Epithelial cell of prostate (primary cell): ENCODE data around the gene ACVR1B.
A peak's percentile ranks its signal among the peaks of the same experiment; 100 is the strongest.

Experiments used
- DNase-seq: peaks from one replicate; pipeline ENCODE4 v3.0.0-alpha.2; 2011; ENCODE audit warnings: low read depth, low spot score
- H3K27ac ChIP-seq: fragments of 450-650 bp; 2 replicates; pipeline ENCODE4 v1.5.1; 2017; ENCODE audit warnings: mild to moderate bottlenecking

ACVR1B gene

DNA sequence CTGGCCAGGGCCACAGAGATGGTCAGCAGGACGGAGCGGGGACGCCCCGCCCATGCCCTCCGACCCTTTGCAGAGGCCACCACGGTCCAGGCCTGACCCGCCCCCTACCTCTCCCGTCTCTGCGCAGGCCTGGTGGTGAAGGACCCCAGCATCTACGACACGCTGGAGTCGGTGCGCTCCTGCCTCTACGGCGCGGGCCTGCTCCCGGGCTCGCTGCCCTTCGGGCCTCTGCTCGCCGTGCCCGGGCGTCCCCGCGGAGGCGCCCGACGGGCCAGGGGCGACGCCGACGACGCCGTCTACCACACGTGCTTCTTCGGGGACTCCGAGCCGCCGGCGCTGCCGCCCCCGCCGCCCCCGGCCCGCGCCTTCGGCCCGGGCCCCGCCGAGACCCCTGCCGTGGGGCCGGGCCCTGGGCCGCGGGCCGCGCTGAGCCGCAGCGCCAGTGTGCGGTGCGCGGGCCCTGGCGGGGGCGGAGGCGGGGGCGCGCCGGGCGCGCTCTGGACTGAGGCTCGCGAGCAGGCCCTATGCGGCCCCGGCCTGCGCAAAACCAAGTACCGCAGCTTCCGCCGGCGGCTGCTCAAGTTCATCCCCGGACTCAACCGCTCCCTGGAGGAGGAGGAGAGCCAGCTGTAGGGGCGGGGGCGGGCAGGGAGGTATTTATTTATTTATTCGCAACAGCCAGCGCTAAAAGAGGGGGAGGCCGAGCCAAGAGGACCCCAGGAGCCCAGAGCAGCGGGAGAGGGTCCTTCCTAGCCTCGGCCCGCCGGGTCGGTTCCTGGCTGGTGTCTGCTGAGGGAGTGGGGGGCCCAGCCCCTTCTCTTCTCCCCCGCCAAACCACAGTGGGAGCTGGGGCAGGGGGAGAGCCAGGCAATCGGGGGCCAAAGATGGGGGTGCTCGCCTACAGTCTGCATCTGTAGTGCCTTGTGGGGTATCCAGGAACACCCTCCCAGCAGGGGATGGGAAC lies 63.4 kb downstream of the ACVR1B start:
- H3K27ac ChIP-seq, result no peak overlapping the region
- no peak for DNase-seq

DNA sequence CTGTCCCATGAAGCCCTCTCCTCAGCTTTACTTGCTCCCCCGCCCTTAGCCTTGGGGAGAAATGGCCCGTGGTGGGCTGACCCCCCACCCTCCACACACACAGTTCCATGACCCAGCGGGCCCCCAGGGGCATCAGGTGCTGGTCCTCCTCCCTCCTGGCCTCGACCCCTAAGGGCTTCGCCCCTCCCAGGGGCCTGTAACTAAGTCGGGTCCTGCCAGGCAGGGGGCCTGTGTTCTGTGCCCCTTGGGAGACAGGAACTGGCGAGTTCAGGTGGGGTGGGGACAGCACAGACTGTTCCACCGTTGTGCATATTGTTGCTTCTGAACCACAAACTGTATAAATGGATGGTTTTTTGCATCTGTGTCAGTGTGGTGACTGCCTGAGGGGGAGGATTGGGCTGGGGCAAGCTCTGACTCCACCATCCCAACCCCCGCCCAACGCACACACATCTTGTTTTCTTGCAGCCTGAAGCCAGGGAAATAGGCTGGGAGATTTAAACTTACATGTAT lies 64.1 kb downstream of the ACVR1B start:
- DNase-seq, result no peak
- no peak overlapping the region for H3K27ac ChIP-seq

DNA sequence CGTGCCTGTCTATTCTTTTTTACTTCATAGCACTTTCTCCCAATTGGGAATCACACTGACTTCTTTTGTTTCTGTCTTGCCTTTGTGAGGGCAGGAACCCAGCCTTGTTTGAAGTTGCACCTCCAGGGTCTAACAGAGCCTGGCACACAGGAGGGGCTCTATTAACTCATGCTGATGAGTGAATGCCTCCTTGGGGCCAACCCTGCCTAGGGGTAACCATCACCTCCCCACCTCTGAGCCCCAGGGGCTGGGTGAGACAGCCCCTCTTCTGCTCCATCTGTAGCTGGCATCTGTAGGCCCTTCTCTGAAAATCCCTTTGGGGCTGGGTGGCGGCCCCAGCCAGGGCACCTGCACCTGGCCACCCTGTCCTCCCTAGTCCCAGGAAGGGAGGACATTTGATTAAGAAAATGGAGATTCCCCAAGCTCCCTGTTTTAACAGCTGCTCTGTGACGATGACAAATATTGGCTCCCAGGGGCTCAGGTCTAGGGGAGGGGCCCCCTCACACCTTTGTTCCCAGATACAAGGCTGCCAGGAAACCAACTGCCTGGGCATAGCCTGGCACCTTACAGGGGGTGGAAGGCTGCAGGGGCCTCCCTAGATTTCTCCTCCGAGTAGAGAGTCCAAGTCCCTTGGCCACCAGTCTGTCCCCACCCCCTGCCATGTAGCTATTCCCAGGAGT lies 67.1 kb downstream of the ACVR1B start:
- DNase-seq, result no peak
- H3K27ac ChIP-seq, result no peak overlapping the region

DNA sequence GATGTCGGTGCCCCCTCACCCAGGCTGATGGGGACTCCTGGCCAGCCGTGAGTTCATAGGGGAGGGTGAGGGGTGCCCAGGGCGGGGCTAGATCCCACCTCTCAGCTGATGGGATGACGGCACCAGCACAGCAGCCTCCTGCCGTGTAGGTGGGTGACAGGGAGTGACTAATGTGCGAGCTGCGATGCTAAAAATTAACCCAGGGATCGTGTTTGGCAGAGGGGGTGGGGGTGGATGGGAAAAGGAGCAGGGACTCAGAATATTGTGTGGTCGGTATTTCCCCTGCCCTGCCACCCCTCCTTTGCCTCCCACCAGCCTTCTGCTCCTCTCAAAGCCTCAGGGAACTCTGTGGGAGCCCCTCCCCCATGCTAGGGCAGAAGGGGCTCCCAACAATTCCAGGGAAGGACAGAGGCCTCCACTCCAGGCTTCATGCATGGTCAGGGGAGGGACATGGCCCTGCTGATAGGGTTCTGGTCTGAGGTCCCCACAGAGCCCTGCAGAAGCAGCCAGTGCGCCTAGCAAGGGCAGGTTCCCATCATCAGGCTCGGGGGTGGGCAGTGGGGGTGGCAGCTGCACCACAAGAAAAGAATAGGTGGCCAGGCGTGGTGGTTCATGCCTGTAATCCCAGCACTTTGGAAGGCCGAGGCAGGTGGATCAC lies 67.7 kb downstream of the ACVR1B start:
- DNase-seq, result no peak
- no peak overlapping the region for H3K27ac ChIP-seq

DNA sequence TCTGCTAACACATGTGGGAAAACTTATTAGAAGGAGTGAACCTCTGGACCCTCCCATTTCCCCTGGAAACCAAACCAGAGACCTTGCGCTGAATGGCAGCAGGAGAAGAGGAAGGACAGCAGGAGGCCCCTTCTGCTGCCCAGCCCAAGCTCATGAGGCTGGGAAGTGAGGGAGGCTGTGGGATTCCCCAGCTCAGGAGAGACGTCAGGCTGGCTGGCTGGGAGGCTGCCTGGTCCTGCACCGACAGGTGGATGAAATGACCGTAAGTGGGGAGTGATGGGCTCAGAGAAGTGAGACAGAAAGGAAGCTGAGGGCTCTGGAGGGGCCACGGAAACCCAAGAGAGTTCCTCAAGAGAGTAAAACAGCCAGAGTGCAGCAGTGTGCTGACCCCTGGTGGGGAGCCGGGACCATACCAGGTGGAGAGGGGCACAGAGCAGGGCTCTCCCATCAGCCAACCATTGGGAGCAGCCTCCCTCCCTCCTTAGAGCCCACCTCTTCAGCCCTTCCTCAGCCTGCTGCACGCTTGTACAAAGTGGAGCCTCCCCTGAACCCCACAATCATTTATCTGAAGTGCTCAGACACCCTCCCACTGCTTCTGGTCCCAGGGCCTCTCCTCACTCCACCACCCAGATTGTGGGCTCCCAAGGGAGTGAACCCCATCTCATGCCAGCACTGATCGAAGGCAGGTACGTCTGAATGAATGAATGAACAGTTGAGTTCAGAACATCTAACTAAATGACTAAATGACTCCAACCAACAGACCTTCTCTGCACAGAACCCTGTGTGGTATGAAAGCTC lies 69.2 kb downstream of the ACVR1B start:
- H3K27ac ChIP-seq, result no peak overlapping the region
- DNase-seq, result no peak

DNA sequence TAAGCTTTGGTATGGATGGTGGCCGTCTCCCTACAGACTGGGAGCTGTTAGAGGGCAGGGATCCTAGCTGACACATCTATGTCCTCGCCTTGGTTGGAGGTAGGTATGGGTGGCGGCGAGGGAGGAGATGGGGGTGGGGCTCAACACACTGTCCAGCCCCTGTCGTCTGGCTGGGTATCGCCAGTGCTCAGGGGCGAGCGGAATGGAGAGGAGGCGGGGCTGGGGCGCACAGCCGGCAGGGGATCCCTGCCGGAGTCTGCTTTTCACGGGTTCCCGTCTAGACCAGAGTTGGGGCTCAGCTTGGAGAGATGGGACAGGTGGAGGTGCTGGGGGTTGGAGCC lies 71.3 kb downstream of the ACVR1B start:
- no peak overlapping the region for H3K27ac ChIP-seq
- no peak for DNase-seq

DNA sequence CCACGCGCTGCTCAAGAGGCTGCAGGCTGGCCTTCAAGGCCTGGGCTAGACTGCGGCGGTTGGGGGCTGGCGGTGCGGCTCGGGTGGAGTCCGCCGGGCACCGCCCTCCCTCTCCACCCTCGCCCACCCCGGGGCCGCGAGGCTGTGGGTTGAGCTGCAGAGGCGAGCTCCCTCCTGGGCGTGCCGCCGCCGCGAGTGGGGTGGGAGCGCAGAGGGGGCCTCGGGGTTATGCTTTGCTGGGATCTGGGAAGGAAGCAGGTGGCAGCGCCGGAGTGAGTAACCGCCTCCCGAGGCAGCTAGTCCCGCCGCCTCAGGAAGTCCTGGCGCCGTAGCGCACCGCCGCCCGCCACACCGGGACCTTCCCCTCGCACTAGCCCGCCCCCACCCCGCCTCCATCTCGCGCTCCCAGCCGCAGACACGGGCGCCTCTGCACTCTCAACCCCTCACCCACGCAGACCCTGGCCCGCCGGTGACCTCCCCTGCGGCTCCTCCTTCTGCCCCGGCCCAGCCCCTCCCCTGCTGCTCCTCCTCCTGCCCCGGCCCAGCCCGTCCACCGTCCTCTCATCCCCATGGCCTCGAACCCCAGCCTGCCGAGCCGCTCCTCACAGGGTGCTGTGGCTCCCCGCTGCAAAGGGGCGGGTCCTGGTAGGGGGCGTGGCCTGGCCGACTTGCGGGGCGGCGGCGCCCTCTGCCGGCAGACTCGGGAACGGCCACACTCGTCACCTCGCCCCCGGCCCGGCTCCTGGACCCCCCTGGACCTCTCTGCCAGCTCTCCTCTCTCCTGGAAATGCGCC lies 71.9 kb downstream of the ACVR1B start:
- DNase-seq, result no peak
- no peak overlapping the region for H3K27ac ChIP-seq

DNA sequence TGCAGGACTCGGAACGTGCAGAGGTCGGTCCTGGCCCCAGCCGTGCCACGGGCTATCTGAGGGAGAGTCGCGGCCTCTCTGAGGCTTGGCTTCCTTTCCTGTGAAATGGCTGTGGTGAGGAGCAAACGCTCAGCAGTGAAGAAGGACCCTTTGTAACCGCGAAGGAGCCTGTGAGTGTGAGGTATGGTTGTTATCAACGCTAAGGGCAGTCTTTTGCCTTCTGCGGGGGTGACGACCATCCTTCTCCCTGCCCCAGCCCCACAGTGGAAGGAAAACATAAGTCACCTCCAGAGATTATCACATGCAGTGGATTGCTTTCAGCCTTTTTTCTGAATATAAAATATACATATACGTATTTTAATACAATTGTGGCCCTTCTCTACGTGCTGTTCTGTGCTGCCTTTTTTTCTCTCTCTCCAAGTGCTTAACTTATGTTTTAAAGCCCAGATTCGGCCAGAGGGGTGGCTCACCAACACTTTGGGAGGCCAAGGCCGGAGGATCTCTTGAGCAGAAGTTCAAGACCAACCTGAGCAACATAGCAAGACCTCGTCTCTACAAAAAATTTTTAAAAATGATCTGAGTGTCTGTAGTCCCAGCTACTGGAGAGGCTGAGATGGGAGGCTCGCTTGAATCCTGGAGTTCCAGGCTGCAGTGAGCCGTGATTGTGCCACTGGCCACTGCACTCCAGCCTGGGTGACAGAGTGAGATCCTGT lies 72.6 kb downstream of the ACVR1B start:
- DNase-seq, result no peak
- no peak overlapping the region for H3K27ac ChIP-seq

DNA sequence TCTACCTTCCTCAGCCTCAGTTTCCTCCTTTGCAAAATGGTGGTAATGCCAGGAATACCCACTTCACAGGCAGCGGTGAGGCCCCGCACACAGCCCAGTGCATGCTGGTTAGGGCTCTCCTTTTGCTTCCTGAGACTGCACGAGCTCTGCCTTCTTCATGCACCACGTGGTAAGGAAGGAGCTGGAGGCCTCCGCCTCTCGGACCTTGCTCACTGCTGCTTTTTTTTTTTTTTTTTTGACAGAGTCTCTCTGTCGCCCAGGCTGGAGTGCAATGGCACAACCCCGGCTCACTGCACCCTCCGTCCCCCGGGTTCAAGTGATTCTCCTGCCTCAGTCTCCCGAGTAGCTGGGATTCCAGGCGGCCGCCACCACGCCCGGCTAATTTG lies 73.3 kb downstream of the ACVR1B start:
- H3K27ac ChIP-seq, result no peak overlapping the region

DNA sequence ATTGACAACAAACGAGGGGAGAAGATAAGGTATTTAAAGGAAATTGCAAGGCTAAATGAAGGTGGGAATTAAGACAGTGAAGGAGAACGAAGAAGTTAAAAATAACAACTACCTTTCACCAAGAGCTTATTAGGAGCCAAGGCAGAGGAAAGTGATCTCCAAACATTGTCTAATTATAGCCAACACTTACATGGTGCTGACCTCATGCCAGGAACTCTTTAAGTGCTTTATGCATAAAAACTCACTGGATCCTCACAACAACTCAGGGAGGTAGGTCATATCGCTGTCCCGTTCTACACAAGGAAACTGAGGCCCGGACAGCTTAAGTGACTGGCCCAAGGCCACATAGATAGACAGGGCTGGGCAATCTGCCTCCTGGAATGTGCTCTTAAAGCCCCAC lies 74.8 kb downstream of the ACVR1B start:
- H3K27ac ChIP-seq, result no peak overlapping the region
- DNase-seq, result no peak

More for the DNA sequence above, 73.3 kb downstream of the ACVR1B start:
- no peak for DNase-seq

DNA sequence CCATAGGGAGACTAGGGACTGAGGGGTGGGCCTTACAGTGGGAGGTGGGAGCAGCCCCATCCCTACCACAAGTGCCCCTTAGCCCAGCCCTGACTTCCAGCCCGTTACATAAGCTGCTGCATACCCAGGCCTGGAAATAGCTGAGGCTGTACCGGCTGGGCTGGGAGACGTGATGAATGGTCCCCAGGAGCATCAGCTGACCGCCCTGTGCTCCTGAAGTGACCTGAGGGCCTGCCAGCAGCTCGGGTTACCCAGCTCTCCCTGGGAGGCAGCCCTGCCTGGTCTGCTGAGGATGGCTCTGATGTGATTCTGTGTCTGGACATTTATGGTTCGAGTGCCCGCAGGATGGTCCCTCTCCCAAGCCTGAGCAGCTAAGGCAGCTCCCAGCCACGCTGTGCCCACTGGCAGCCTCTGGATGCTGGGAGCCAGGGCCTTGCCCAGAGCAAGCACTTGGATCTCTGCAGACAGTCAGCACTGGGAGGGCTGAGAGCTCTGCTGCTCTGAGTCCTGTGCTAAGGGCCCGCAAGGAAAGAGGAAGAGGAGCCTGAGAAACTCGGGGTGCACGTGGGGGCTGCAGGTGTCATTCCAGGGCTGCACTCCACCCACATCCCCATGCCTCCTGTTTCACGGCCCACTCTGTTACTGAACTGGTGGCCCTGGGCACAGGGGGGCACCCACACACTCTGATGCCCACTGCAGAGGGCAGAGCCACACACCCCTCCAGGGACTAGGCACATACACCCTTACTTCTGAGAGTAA lies 75.8 kb downstream of the ACVR1B start:
- H3K27ac ChIP-seq, result no peak overlapping the region
- DNase-seq, result no peak

DNA sequence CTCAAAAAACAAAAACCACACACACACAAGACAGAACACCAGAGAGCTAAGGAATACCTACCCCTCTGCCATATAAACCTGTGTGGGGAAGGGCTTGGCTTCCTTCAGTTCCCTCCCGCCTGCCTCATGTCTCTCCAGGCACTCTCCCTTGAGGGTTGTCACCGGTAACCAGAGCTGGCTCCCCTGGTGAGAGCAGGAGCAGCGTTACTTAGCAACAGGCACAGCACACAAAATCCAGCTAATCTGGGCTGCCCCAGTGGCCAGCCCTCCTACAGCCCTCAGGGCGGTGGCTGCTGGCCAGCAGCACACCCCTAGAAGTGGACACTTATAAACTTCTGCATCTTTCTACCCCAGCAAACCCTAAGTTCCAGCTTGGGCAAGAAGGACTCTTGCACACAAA lies 78.2 kb downstream of the ACVR1B start:
- no peak for DNase-seq
- no peak overlapping the region for H3K27ac ChIP-seq

DNA sequence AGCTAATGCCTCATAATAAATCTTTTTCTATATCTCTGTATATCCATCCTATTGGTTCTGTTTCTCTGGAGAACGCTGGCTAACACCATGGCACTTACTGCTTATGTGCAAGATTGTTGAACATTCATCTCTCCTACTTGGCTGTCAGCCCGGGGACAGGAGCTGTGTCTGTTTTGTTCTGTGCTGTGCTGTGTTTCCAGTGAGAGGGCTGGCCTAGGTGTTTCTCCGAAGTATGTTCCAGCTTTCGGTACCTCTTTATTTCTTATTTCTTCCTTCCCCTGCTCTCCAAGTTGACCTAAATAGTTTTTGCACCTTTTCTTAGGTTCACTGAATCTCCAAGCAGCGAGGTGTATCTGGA lies 80.9 kb downstream of the ACVR1B start:
- DNase-seq, result no peak
- H3K27ac ChIP-seq, result no peak overlapping the region

DNA sequence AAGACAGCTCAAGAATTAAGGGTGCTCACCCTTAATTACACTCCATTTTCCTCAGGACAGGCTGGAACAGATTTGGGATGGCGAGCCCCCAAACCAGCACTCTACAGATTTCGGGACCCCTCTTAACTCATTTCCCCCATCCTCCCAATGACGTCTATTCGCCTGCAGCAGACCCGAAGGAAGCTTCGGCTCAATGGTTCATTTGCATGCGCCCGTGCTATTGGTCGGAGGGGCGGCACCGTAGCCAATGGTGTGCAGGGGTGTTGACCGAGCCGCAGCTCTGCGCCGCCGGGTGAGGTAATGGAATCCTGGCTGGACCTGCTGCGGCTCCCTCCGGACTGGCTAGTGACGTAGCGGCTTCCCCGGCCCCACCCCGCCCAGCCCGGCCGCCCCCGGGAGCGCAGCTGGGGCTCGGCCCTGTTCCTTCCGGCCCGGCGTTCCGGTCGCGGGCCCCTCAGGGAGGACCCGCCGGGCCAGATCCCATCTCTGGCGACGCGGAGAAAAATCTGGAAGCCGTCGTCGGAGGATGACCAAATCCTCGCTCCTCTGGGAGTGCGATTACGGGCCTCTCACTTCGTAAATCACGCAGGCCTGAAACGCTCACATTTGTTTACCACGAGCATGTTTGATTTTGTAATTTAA lies 81.4 kb downstream of the ACVR1B start:
- H3K27ac ChIP-seq, result peak overlapping the region; percentile 44
- DNase-seq, result peak; percentile 77

DNA sequence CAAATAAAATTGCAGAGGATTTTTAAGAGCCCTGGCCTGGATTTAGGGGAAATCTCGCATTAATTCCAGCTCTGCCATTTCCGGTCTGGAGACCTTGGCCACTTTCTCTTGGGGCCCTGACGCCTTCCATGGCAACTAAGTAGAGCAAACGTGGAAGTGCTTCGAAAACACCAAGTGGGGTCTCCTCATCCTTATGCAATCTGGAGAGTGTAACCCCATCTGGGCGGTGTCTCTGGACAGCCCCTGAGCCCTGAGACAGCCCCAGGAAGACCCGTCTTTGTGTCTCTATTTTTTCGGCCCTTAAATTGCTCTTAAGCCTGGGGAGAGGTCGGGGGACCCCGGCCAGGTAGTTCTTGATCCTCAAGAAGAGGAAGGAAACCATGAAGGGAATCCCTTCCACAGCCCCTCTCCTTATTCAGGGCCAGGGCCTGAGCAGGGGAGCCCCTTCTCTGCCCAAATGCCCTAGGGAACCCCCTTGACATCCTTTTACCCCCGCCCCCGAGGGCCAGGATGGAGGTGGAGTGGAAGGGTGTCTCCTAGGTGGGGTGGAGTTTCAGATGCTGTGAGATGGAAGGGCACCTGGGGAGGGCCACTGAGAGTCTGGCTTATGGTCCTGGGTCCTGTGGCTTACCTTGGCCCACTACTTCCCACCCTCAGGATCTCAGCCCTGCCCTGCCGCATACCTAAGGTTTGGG lies 82.1 kb downstream of the ACVR1B start:
- H3K27ac ChIP-seq, result peak overlapping the region; percentile 44

DNA sequence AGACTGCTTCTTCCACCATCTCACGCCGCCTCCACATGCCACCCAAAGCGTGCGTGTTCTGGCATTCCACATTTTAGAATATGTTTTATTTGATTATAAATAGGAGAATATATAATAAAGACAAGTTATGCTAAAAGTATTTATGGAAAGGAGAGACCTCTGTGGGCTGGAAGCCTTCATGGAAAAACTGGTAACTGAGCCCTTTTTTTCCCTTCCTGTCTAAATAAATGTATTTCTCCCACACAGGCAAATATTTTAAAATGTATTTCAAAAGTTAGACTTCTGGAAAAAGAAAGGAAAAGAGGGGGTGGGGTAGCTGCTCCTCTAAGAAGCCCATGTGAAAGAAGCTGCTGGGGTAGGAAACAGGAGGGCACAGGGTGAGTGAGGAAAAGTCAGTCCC lies 83.7 kb downstream of the ACVR1B start:
- DNase-seq, result no peak
- no peak overlapping the region for H3K27ac ChIP-seq

More for the DNA sequence above, 82.1 kb downstream of the ACVR1B start:
- DNase-seq, result no peak

DNA sequence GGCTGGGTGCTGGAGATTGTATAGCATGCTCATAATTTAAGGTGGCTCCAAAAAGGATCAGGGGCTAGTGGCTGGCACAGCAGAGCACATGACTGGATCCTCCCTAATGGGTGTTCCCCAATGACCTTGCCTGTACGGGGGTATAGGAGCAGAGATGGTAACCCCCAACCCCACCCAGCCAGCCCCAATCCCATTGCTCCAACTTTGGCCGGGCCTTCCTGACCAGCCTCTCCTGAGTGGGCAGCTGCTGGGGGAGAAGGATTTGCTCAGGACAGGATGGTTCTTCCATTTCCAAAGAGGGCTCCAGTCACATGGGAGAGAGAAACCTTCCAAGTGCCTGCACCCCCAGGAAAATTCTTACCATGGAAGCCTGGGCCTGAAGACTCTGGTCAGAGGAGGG lies 84.4 kb downstream of the ACVR1B start:
- no peak overlapping the region for H3K27ac ChIP-seq
- no peak for DNase-seq
